ENCODE measurements around the gene SH2D3A.
A peak's percentile ranks its signal among the peaks of the same experiment; 100 is the strongest.
"Not testable (repeated sequence)": the region's sequence is repeated elsewhere in the genome, so short reads cannot be mapped to it uniquely, and the experiment has no call there.

SH2D3A gene

GRCh38 chr19:6767357-6768235, at the start of gene SH2D3A:
SH2D3A (minus strand) TSS chr19:6767435; CDS start chr19:6763748, 3,687 bp downstream.
- peak; percentile 96 for DNase-seq

- DNase-seq = no peak
Observed at GRCh38 chr19:6813659-6814058, 46.4 kb upstream of the SH2D3A start.

GRCh38 chr19:6812612-6813011, 45.4 kb upstream of the SH2D3A start:
- no peak for DNase-seq

- DNase-seq = no peak
Observed at GRCh38 chr19:6811906-6812305, 44.7 kb upstream of the SH2D3A start.

- no peak for DNase-seq
Observed at GRCh38 chr19:6811378-6811777, 44.1 kb upstream of the SH2D3A start.

GRCh38 chr19:6809262-6809661, 42.0 kb upstream of the SH2D3A start:
- no peak for DNase-seq

GRCh38 chr19:6808494-6808893, 41.3 kb upstream of the SH2D3A start:
- DNase-seq = no peak

GRCh38 chr19:6807291-6807690, 40.1 kb upstream of the SH2D3A start:
- DNase-seq = no peak

GRCh38 chr19:6806488-6806887, 39.3 kb upstream of the SH2D3A start:
- DNase-seq = no peak

- no peak for DNase-seq
Observed at GRCh38 chr19:6803036-6803404, 35.8 kb upstream of the SH2D3A start.

- DNase-seq = peak; percentile 86
Observed at GRCh38 chr19:6802336-6803035, 35.3 kb upstream of the SH2D3A start.

GRCh38 chr19:6801485-6802086, 34.4 kb upstream of the SH2D3A start:
- DNase-seq = peak; percentile 89

GRCh38 chr19:6800991-6801484, 33.8 kb upstream of the SH2D3A start:
- DNase-seq = no peak

- DNase-seq = not testable (repeated sequence)
Observed at GRCh38 chr19:6800160-6800790, 33.0 kb upstream of the SH2D3A start.

GRCh38 chr19:6797646-6798045, 30.4 kb upstream of the SH2D3A start:
- no peak for DNase-seq

- DNase-seq = no peak
Observed at GRCh38 chr19:6796278-6796677, 29.0 kb upstream of the SH2D3A start.

GRCh38 chr19:6794686-6795431, 27.6 kb upstream of the SH2D3A start:
- DNase-seq = no peak

- DNase-seq = no peak
Observed at GRCh38 chr19:6793973-6794372, 26.7 kb upstream of the SH2D3A start.

GRCh38 chr19:6793411-6793810, 26.2 kb upstream of the SH2D3A start:
- no peak for DNase-seq

GRCh38 chr19:6791237-6791636, 24.0 kb upstream of the SH2D3A start:
- DNase-seq = no peak

GRCh38 chr19:6790194-6791128, 23.2 kb upstream of the SH2D3A start:
- DNase-seq = no peak

Measured in stimulated activated CD8-positive, alpha-beta memory T cell treated with anti-CD3 and anti-CD28 coated beads, Interleukin-4, amount 100 ng/mL, for 48 hours (primary cell).